Stomach (tissue), 4 donors: ENCODE results near the gene NUP93.

Experiments
- CTCF ChIP-seq, 7 experiments: fragments of 450-650 bp in 4 of 7; fragments of 200-600 bp in 3 of 7; sonication (generic) in 3 of 7; IDR thresholded peaks; one replicate each; pipeline ENCODE4 v1.5.1; 2016 to 2019; ENCODE audit warnings: antibody characterized with exemption in 7 of 7, control low read depth in 2 of 7, mild to moderate bottlenecking in 1 of 7
- POLR2A ChIP-seq, 4 donors: fragments of 450-650 bp; IDR thresholded peaks; one replicate each; pipeline ENCODE4 v1.6.1; 2016; ENCODE audit warnings: antibody characterized with exemption in 4 of 4, control low read depth in 2 of 4, mild to moderate bottlenecking in 1 of 4, moderate library complexity in 1 of 4
- POLR2AphosphoS5 ChIP-seq, 3 donors: sonication (generic); formaldehyde crosslinking; IDR thresholded peaks; one replicate each; pipeline ENCODE4 v1.6.1; 2016; ENCODE audit warnings: antibody characterized with exemption in 3 of 3

- TF ChIP-seq CTCF (IDR thresholded peaks at IDR 0.05) (no peak), POLR2A (IDR thresholded peaks at IDR 0.05) (no peak), POLR2AphosphoS5 (IDR thresholded peaks at IDR 0.05) (no peak)
These were observed 131.8 kb downstream of the NUP93 start for GRCh38 chr16:56861756-56862155.
